Astrocyte (in vitro differentiated cells and primary cell): Measurements from ENCODE around the gene EPHA6.

ENCODE experiments used
- EZH2 ChIP-seq: IDR thresholded peaks from 2 replicates; pipeline ENCODE4 v1.6.1; 2012; ENCODE audit warnings: mild to moderate bottlenecking, low read length, inconsistent platforms; ENCODE audit not compliant: insufficient read depth
- TF ChIP-seq, protein P1 (sequence below): IDR thresholded peaks from 2 replicates; pipeline ENCODE4 v1.5.1; 2011; ENCODE audit warnings: low read depth, mild to moderate bottlenecking, inconsistent platforms, low read length, moderate library complexity; ENCODE audit not compliant: insufficient read depth

DNA sequence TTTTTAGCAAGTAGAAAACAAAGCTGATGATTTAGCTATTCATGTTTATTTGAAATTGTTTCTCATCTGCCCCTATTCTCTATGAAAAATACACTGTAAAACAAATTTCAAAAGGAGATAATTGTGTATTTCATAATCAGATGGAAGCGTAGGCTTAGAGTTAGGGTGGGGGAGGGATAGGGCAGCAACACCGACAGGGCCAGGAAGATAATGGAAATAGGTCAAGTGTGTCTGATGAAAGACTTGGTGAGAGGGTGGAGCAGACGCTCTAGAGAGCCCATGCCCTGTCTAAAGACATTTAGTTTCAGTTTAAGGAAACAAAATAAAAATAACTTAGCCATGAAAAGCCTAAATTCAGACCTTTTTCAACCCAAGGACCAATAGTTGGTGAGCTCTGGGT is 898.5 kb downstream of the EPHA6 start:
- TF ChIP-seq, protein P1, sequence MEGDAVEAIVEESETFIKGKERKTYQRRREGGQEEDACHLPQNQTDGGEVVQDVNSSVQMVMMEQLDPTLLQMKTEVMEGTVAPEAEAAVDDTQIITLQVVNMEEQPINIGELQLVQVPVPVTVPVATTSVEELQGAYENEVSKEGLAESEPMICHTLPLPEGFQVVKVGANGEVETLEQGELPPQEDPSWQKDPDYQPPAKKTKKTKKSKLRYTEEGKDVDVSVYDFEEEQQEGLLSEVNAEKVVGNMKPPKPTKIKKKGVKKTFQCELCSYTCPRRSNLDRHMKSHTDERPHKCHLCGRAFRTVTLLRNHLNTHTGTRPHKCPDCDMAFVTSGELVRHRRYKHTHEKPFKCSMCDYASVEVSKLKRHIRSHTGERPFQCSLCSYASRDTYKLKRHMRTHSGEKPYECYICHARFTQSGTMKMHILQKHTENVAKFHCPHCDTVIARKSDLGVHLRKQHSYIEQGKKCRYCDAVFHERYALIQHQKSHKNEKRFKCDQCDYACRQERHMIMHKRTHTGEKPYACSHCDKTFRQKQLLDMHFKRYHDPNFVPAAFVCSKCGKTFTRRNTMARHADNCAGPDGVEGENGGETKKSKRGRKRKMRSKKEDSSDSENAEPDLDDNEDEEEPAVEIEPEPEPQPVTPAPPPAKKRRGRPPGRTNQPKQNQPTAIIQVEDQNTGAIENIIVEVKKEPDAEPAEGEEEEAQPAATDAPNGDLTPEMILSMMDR, result no peak
- no peak for TF ChIP-seq EZH2
